CD4-positive, alpha-beta memory T cell (primary cell): ENCODE data around the gene TOMM7. TPM values are rescaled to one million over a fixed set of nuclear protein-coding genes. Genes with fewer than 3 reads are reported as not detected.

Source experiments
- CTCF ChIA-PET: fragments of 350-600 bp; sonication (Branson Sonifier 250); formaldehyde crosslinking; loops from one replicate; lab custom pipeline; 2021; ENCODE audit warnings: inconsistent platforms; ENCODE audit not compliant: partially characterized antibody; lab: Charles Lee
- POLR2A ChIA-PET: fragments of 350-600 bp; sonication (Branson Sonifier 250); formaldehyde crosslinking; loops from one replicate; lab custom pipeline; 2021; ENCODE audit not compliant: partially characterized antibody; lab: Charles Lee
- DNase-seq, 5 donors: peaks; one replicate each; pipeline versions ENCODE4 v3.0.0 to v3.0.0-alpha.2; 2020 to 2022; ENCODE audit warnings: mixed read lengths in 1 of 5
- H3K27ac ChIP-seq: one replicate; pipeline ENCODE4 v1.7.0; 2013; ENCODE audit warnings: low read depth, low read length
- H3K27me3 ChIP-seq: 2 replicates; pipeline ENCODE4 v1.7.0; 2013; ENCODE audit warnings: mild to moderate bottlenecking, low read length, moderate library complexity; ENCODE audit not compliant: insufficient read depth
- H3K36me3 ChIP-seq: 2 replicates; pipeline ENCODE4 v1.7.0; 2013; ENCODE audit warnings: mild to moderate bottlenecking, low read length, moderate library complexity; ENCODE audit not compliant: insufficient read depth
- H3K4me1 ChIP-seq: 2 replicates; pipeline ENCODE4 v1.7.0; 2013; ENCODE audit warnings: mild to moderate bottlenecking, low read length, moderate library complexity; ENCODE audit not compliant: insufficient read depth
- H3K4me3 ChIP-seq, 2 donors: one replicate each; pipeline ENCODE4 v1.7.0; 2013; ENCODE audit warnings: low read length in 2 of 2, mild to moderate bottlenecking in 1 of 2
- H3K9me3 ChIP-seq, 2 donors: one replicate each; pipeline ENCODE4 v1.7.0; 2013; ENCODE audit warnings: low read length in 2 of 2, control low read depth in 1 of 2; ENCODE audit not compliant: control insufficient read depth in 1 of 2
- H3K27ac Mint-ChIP-seq, 7 donors: one replicate each; pipeline ENCODE4 v1.8.0; 2020 to 2021; ENCODE audit warnings: mixed read lengths in 7 of 7, mild to moderate bottlenecking in 6 of 7, inconsistent platforms in 3 of 7, moderate library complexity in 3 of 7
- H3K27me3 Mint-ChIP-seq, 2 donors: one replicate each; pipeline ENCODE4 v1.8.0; 2020 to 2021; ENCODE audit warnings: mixed read lengths in 2 of 2
- H3K36me3 Mint-ChIP-seq, 2 donors: one replicate each; pipeline ENCODE4 v1.8.0; 2020 to 2021; ENCODE audit warnings: mixed read lengths in 2 of 2, inconsistent platforms in 1 of 2, mild to moderate bottlenecking in 1 of 2
- H3K4me1 Mint-ChIP-seq, 4 donors: one replicate each; pipeline ENCODE4 v1.8.0; 2020 to 2021; ENCODE audit warnings: mixed read lengths in 4 of 4, mild to moderate bottlenecking in 1 of 4
- H3K4me3 Mint-ChIP-seq, 8 donors: one replicate each; pipeline ENCODE4 v1.8.0; 2020 to 2021; ENCODE audit warnings: mixed read lengths in 8 of 8, mild to moderate bottlenecking in 7 of 8, moderate library complexity in 6 of 8, inconsistent platforms in 3 of 8
- H3K9me3 Mint-ChIP-seq, 8 donors: one replicate each; pipeline ENCODE4 v1.8.0; 2020 to 2021; ENCODE audit warnings: mixed read lengths in 8 of 8, mild to moderate bottlenecking in 5 of 8, inconsistent platforms in 3 of 8, moderate library complexity in 1 of 8
- intact Hi-C: fragments of 100-400 bp; cut with micrococcal nuclease; formaldehyde crosslinking; loops from one replicate; pipeline ENCODE4 v1.15.1; 2023
- polyA plus RNA-seq, 2 donors: library from polyadenylated mRNA; unstranded; fragments of 300-500 nt; fragmentation: Illumina TruSeq; gene quantifications; one replicate each; pipeline ENCODE4 v1.2.3, GENCODE V29; 2021
- total RNA-seq, 2 experiments: library from RNA; stranded (reverse); gene quantifications; one replicate each; pipeline ENCODE4 v1.2.3, GENCODE V29; 2021

TOMM7 gene
- total and polyA plus RNA-seq, 4 experiments from 2014 or later: 267 to 701 (median 595) TPM

DNA sequence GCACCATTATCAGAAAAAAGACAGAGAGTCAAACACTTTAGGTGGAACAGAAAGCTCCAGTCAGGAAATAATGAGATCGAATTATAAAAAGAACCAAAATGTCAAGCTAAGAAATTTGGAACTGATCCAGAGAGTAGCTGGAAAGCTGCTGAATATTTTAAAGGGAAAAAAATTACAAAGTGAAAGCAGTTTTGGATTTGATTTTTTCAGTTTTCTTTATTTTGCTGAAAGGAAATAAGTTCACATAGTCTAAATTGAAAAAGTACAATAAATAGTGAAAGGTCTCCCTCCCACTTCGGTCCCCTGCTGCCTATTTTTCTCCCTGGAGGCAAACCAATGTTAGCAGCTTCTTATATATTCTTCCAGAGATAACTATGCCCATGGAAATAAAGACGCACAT lies 11.3 kb upstream of the TOMM7 start:
- no peaks in the 10 kb centered on the region for H3K4me1 Mint-ChIP-seq
- ChIA-PET POLR2A (no interaction called here), CTCF (no interaction called here)
- Histone ChIP-seq H3K4me3 (no peak overlapping the region), H3K27ac (no peak overlapping the region), H3K36me3 (no peaks in the 10 kb centered on the region), H3K9me3 (no peaks in the 10 kb centered on the region), H3K27me3 (no peaks in the 10 kb centered on the region), H3K4me1 (no peaks in the 10 kb centered on the region)
- no peak overlapping the region for H3K27ac Mint-ChIP-seq
- H3K36me3 Mint-ChIP-seq: no peaks in the 10 kb centered on the region
- intact Hi-C loops: no loop called here
- no peak overlapping the region for H3K4me3 Mint-ChIP-seq
- H3K9me3 Mint-ChIP-seq: no peaks in the 10 kb centered on the region
- H3K27me3 Mint-ChIP-seq: peaks cover 2 to 8% of the 10 kb centered on the region in 2 donors
- no peak for DNase-seq

DNA sequence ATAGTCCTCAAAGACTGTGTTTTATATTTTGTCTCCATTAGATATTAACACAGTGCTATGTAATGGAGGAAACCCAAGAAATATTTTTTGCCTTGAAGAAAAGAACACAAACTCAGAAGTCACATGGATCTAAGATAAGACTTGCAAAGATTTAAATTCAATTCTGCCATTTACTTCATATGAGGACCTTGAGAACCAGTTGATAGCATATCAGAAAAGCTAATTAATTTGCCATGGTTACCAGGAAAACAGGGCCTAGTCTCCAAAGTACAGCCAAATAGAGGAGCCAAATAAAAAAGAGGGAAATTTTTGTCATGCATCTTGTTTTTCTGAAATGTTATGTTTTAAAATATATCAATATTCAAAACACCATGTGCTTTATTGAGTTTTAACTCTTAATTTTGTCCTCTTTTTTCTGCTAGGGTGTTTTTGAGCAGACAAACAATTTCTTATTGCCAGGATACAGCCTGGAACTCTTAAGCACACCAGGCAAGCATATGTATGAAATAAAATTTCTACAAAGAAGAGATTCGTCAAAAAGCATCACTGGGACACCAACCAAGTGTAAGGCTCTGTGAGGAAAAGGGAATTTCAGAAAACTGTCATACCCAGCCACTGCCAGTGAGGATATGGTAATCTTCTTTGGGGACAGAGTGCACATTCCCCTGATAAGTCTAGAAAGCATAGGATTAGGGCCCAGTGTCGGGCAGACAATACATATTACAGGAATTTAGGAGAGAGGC lies 10.6 kb upstream of the TOMM7 start:
- Histone ChIP-seq H3K27ac (no peak overlapping the region), H3K9me3 (no peaks in the 10 kb centered on the region), H3K4me1 (no peaks in the 10 kb centered on the region), H3K27me3 (no peaks in the 10 kb centered on the region), H3K36me3 (no peaks in the 10 kb centered on the region), H3K4me3 (no peak overlapping the region)
- Mint-ChIP-seq H3K36me3 (no peaks in the 10 kb centered on the region), H3K4me1 (no peaks in the 10 kb centered on the region), H3K9me3 (no peaks in the 10 kb centered on the region), H3K4me3 (no peak overlapping the region), H3K27me3 (peaks cover 2 to 8% of the 10 kb centered on the region in 2 donors), H3K27ac (no peak overlapping the region)
- POLR2A ChIA-PET: no interaction called here
- intact Hi-C loops: no loop called here
- CTCF ChIA-PET: interaction anchor here (2.2 kb wide), 1 partner anchor 223 kb away, joined by 5 read pairs; no protein-coding TSS in a partner anchor
- DNase-seq: no peak

DNA sequence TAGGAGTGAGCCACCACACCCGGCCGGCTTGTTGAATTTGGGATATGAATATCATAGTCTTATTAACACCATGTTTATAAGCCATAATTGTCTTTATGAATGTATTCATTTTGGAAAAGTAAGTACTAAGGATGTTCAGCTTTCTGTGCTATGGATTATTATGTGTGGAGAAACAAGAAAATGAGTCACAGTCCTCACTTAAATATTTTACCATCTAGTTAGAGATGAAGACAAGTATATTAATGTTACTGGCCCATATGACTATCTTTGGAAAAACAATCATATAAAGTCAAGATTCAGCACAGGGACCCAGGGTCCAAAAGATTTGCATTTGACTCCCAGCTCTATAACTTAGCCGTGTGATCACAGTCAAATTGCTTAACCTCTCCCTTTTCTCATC lies 9.8 kb upstream of the TOMM7 start:
- H3K4me1 ChIP-seq: no peaks in the 10 kb centered on the region
- Mint-ChIP-seq H3K27me3 (peaks cover 2 to 8% of the 10 kb centered on the region in 2 donors), H3K27ac (no peak overlapping the region), H3K36me3 (no peaks in the 10 kb centered on the region), H3K9me3 (no peaks in the 10 kb centered on the region), H3K4me3 (no peak overlapping the region), H3K4me1 (no peaks in the 10 kb centered on the region)
- POLR2A ChIA-PET: no interaction called here
- H3K4me3 ChIP-seq: no peak overlapping the region
- CTCF ChIA-PET: interaction anchor here (2.2 kb wide), 1 partner anchor 224 kb away, joined by 5 read pairs; no protein-coding TSS in a partner anchor
- H3K27ac ChIP-seq: no peak overlapping the region
- no peaks in the 10 kb centered on the region for H3K27me3 ChIP-seq
- DNase-seq: no peak
- H3K36me3 ChIP-seq: no peaks in the 10 kb centered on the region
- intact Hi-C loops: no loop called here
- no peaks in the 10 kb centered on the region for H3K9me3 ChIP-seq

DNA sequence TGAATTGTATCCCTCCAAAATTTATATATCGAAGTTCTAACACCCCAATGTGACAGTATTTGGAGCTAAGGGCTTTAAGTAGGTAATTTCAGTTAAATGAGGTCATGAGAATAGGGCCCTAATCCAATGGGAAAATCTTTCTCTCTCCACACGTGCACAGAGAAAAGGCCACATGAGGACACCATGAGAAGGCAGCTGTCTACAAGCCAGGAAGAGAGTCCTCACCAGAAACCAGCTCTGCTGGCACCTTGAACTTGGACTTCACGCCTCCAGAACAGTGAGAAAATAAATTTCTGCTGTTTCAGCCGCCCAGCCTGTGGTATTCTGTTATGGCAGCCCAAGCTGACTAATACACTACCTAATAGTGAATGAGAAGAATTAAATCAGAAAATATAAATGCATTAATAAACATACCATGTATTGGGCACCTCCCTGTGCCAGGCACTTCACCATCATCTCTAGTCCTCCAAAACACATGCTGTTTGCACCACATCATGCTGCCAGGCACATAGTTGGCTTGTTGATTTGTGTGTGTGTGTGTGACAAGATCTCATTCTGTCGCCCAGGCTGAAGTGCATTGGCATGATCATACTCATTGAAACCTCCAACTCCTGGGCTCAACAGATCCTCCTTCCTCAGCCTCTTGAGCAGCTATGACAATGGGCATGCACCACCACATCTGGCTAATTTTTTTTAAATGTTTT lies 9.1 kb upstream of the TOMM7 start:
- intact Hi-C loops: no loop called here
- H3K27me3 ChIP-seq: no peaks in the 10 kb centered on the region
- Mint-ChIP-seq H3K27me3 (peaks cover 2 to 7% of the 10 kb centered on the region in 2 donors), H3K4me3 (no peak overlapping the region), H3K27ac (no peak overlapping the region), H3K4me1 (no peaks in the 10 kb centered on the region), H3K9me3 (no peaks in the 10 kb centered on the region), H3K36me3 (no peaks in the 10 kb centered on the region)
- no peaks in the 10 kb centered on the region for H3K4me1 ChIP-seq
- H3K4me3 ChIP-seq: no peak overlapping the region
- ChIA-PET POLR2A (no interaction called here), CTCF (interaction anchor here (2.2 kb wide), 1 partner anchor 225 kb away, joined by 5 read pairs; no protein-coding TSS in a partner anchor)
- no peak for DNase-seq
- H3K27ac ChIP-seq: no peak overlapping the region
- no peaks in the 10 kb centered on the region for H3K9me3 ChIP-seq
- no peaks in the 10 kb centered on the region for H3K36me3 ChIP-seq

- CTCF ChIA-PET: interaction anchor here (1.0 kb wide), 1 partner anchor 28 kb away, joined by 4 read pairs; no protein-coding TSS in a partner anchor
- Mint-ChIP-seq H3K4me1 (peaks cover 1 to 10% (median 3%) of the 10 kb centered on the region in 4 donors), H3K9me3 (peaks cover 0 to 2% (median 0%) of the 10 kb centered on the region in 8 donors), H3K36me3 (peaks cover 0 to 3% of the 10 kb centered on the region in 2 donors), H3K4me3 (no peak overlapping the region), H3K27ac (no peak overlapping the region), H3K27me3 (peaks cover 5 to 19% of the 10 kb centered on the region in 2 donors)
- H3K27me3 ChIP-seq: no peaks in the 10 kb centered on the region
- peaks cover 6% of the 10 kb centered on the region for H3K4me1 ChIP-seq
- H3K9me3 ChIP-seq: no peaks in the 10 kb centered on the region
- H3K27ac ChIP-seq: no peak overlapping the region
- intact Hi-C loops: loop anchor here (10.0 kb wide), 1 partner anchor 467 kb away; the partner anchor contains the start of gene MALSU1
- H3K36me3 ChIP-seq: no peaks in the 10 kb centered on the region
- no peak overlapping the region for H3K4me3 ChIP-seq
- no peak for DNase-seq
- POLR2A ChIA-PET: no interaction called here
Observed at GRCh38 chr7:22827563-22827962, 4.9 kb upstream of the TOMM7 start.

- peaks cover 3 to 17% (median 8%) of the 10 kb centered on the region in 4 donors for H3K4me1 Mint-ChIP-seq
- H3K36me3 ChIP-seq: no peaks in the 10 kb centered on the region
- H3K27ac ChIP-seq: no peak overlapping the region
- H3K4me3 ChIP-seq: no peak overlapping the region
- H3K27ac Mint-ChIP-seq: no peak overlapping the region
- no peaks in the 10 kb centered on the region for H3K9me3 ChIP-seq
- H3K4me3 Mint-ChIP-seq: no peak overlapping the region
- H3K4me1 ChIP-seq: peaks cover 12% of the 10 kb centered on the region
- peaks cover 0 to 11% of the 10 kb centered on the region in 2 donors for H3K36me3 Mint-ChIP-seq
- H3K9me3 Mint-ChIP-seq: peaks cover 0 to 2% (median 0%) of the 10 kb centered on the region in 8 donors
- POLR2A ChIA-PET: no interaction called here
- H3K27me3 Mint-ChIP-seq: peaks cover 5 to 19% of the 10 kb centered on the region in 2 donors
- intact Hi-C loops: loop anchor here (10.0 kb wide), 1 partner anchor 468 kb away; the partner anchor contains the start of gene MALSU1
- no peaks in the 10 kb centered on the region for H3K27me3 ChIP-seq
- no peak for DNase-seq
- CTCF ChIA-PET: interaction anchor here (1.0 to 3.1 kb wide), 3 partner anchors 9 to 229 kb away, joined by 3 to 16 read pairs (median 4); no protein-coding TSS in a partner anchor
Observed at GRCh38 chr7:22826593-22826992, 3.9 kb upstream of the TOMM7 start.

- Mint-ChIP-seq H3K27ac (peak overlapping the region in 1 of 7 donors; percentile 41), H3K4me1 (peaks cover 10 to 34% (median 22%) of the 10 kb centered on the region in 4 donors), H3K4me3 (no peak overlapping the region), H3K36me3 (peaks cover 0 to 13% of the 10 kb centered on the region in 2 donors), H3K9me3 (peaks cover 0 to 2% (median 0%) of the 10 kb centered on the region in 8 donors), H3K27me3 (peaks cover 5 to 17% of the 10 kb centered on the region in 2 donors)
- DNase-seq: no peak
- ChIA-PET POLR2A (interaction anchor here (0.6 to 0.9 kb wide), 2 partner anchors 186 to 870 kb away, joined by 3 to 4 read pairs; no protein-coding TSS in a partner anchor), CTCF (interaction anchor here (0.8 to 3.1 kb wide), 7 partner anchors 25 to 358 kb away, joined by 3 to 16 read pairs (median 3); no protein-coding TSS in a partner anchor)
- Histone ChIP-seq H3K27ac (no peak overlapping the region), H3K9me3 (no peaks in the 10 kb centered on the region), H3K4me1 (peaks cover 30% of the 10 kb centered on the region), H3K27me3 (no peaks in the 10 kb centered on the region), H3K4me3 (no peak overlapping the region), H3K36me3 (no peaks in the 10 kb centered on the region)
- intact Hi-C loops: loop anchor here (5.0 to 10.0 kb wide), 2 partner anchors 470 to 1748 kb away; partner anchors contain the start of genes MALSU1 and PALS2
Observed at GRCh38 chr7:22824760-22825159, 2.1 kb upstream of the TOMM7 start.
